Fibroblast of lung (primary cell): ENCODE results near the gene IREB2. TPM values are rescaled to one million over a fixed set of nuclear protein-coding genes. Genes with fewer than 3 reads are reported as not detected.
A peak's percentile ranks its signal among the peaks of the same experiment; 100 is the strongest.

Experiments used
- DNase-seq, 2 donors: peaks; one replicate each; pipeline versions ENCODE4 v3.0.0 to v3.0.0-alpha.2; 2010; ENCODE audit warnings: low read depth in 2 of 2
- H2AFZ ChIP-seq: 2 replicates; pipeline ENCODE4 v1.5.1; 2012; ENCODE audit warnings: low read length, control low read depth, inconsistent platforms
- H3K27ac ChIP-seq: 2 replicates; pipeline ENCODE4 v1.5.1; 2011; ENCODE audit warnings: low read length, control low read depth; ENCODE audit not compliant: insufficient read depth
- H3K27me3 ChIP-seq: 2 replicates; pipeline ENCODE4 v1.5.1; 2011; ENCODE audit warnings: mild to moderate bottlenecking, low read length; ENCODE audit not compliant: control insufficient read depth, insufficient read depth
- H3K36me3 ChIP-seq: 2 replicates; pipeline ENCODE4 v1.5.1; 2011; ENCODE audit warnings: low read length; ENCODE audit not compliant: control insufficient read depth, insufficient read depth
- H3K4me1 ChIP-seq: 2 replicates; pipeline ENCODE4 v1.5.1; 2011; ENCODE audit warnings: low read length; ENCODE audit not compliant: control insufficient read depth, insufficient read depth; ENCODE audit errors: extremely low read depth
- H3K4me2 ChIP-seq: 2 replicates; pipeline ENCODE4 v1.5.1; 2011; ENCODE audit warnings: low read length, control low read depth; ENCODE audit not compliant: insufficient read depth; ENCODE audit errors: extremely low read depth
- H3K4me3 ChIP-seq, 4 experiments: fragments of 200-600 bp in 1 of 4; sonication (generic) in 1 of 4; replicated peaks in 1 of 4; 2 replicates each; pipeline ENCODE4 v1.5.1; 2011 to 2016; ENCODE audit warnings: low read length in 4 of 4, low read depth in 3 of 4, mild to moderate bottlenecking in 3 of 4, control low read depth in 2 of 4, inconsistent platforms in 1 of 4, mixed read lengths in 1 of 4; ENCODE audit not compliant: insufficient read depth in 1 of 4; ENCODE audit errors: control extremely low read depth in 1 of 4
- H3K79me2 ChIP-seq: 2 replicates; pipeline ENCODE4 v1.5.1; 2012; ENCODE audit warnings: mild to moderate bottlenecking, low read length, inconsistent platforms; ENCODE audit not compliant: control insufficient read depth, insufficient read depth
- H3K9ac ChIP-seq: 2 replicates; pipeline ENCODE4 v1.5.1; 2011; ENCODE audit warnings: mild to moderate bottlenecking, low read length, control low read depth; ENCODE audit not compliant: insufficient read depth
- H3K9me3 ChIP-seq: 2 replicates; pipeline ENCODE4 v1.5.1; 2012; ENCODE audit warnings: low read depth, low read length; ENCODE audit not compliant: control insufficient read depth, insufficient read depth
- H4K20me1 ChIP-seq: 2 replicates; pipeline ENCODE4 v1.5.1; 2011; ENCODE audit warnings: low read length; ENCODE audit not compliant: control insufficient read depth, insufficient read depth; ENCODE audit errors: extremely low read depth
- CTCF ChIP-seq, 2 donors: IDR thresholded peaks in 1 of 2; conservative IDR thresholded peaks in 1 of 2; 1 replicate in 1 of 2; 2 replicates in 1 of 2; pipeline ENCODE4 v1.5.1; 2011 to 2012; ENCODE audit warnings: low read length in 2 of 2, control low read depth in 1 of 2, inconsistent platforms in 1 of 2, low read depth in 1 of 2, mild to moderate bottlenecking in 1 of 2
- EZH2 ChIP-seq: IDR thresholded peaks from 2 replicates; pipeline ENCODE4 v1.5.1; 2012; ENCODE audit warnings: low read length, control low read depth, mild to moderate bottlenecking; ENCODE audit errors: missing control alignments
- polyA plus RNA-seq, 2 donors: library from polyadenylated mRNA; depleted of rRNA in 1 of 2; stranded (reverse) in 1 of 2; unstranded in 1 of 2; fragments of >200 nt; gene quantifications; 2 replicates each; pipeline ENCODE4 v1.2.1, GENCODE V29; 2011 to 2012; ENCODE audit warnings: missing spikeins in 1 of 2
- total RNA-seq: library from RNA; depleted of rRNA; stranded (reverse); fragments of >200 nt; gene quantifications from 2 replicates; pipeline ENCODE4 v1.2.1, GENCODE V29; 2014

IREB2 gene
- total and polyA plus RNA-seq, 2 donors (not counting 1 experiment from before 2014, with no cell fraction given): 20.3 to 30.6 TPM

GRCh38 chr15:78446551-78446950, 8.5 kb downstream of the IREB2 start:
- no peak for DNase-seq
- peaks cover 2% of the 10 kb centered on the region for H3K4me1 ChIP-seq
- H3K36me3 ChIP-seq: peaks cover 12% of the 10 kb centered on the region
- H3K27me3 ChIP-seq: no peaks in the 10 kb centered on the region
- TF ChIP-seq CTCF (conservative IDR thresholded peaks at IDR 0.05 in 1 of 2, IDR thresholded peaks at IDR 0.05 in 1 of 2; ENCODE audit: low read depth in 1 of 2, low read length in 2 of 2) (no peak), EZH2 (no peak)
- H3K9me3 ChIP-seq: no peaks in the 10 kb centered on the region
- no peaks in the 10 kb centered on the region for H4K20me1 ChIP-seq
- H3K4me2 ChIP-seq: no peak overlapping the region
- H3K79me2 ChIP-seq: peaks cover 85% of the 10 kb centered on the region
- no peak overlapping the region for H3K9ac ChIP-seq
- no peak overlapping the region for H2AFZ ChIP-seq
- no peak overlapping the region for H3K4me3 ChIP-seq
- no peak overlapping the region for H3K27ac ChIP-seq

GRCh38 chr15:78448441-78449219, 10.6 kb downstream of the IREB2 start:
- no peak for TF ChIP-seq EZH2
- no peak for TF ChIP-seq CTCF (conservative IDR thresholded peaks at IDR 0.05 in 1 of 2, IDR thresholded peaks at IDR 0.05 in 1 of 2; ENCODE audit: low read depth in 1 of 2, low read length in 2 of 2)

GRCh38 chr15:78449220-78449999, 11.4 kb downstream of the IREB2 start:
- no peak for DNase-seq
- Histone ChIP-seq H3K79me2 (peaks cover 87% of the 10 kb centered on the region), H2AFZ (no peak overlapping the region), H3K4me2 (no peak overlapping the region), H3K27ac (no peak overlapping the region), H4K20me1 (no peaks in the 10 kb centered on the region), H3K27me3 (no peaks in the 10 kb centered on the region), H3K4me3 (no peak overlapping the region), H3K9me3 (no peaks in the 10 kb centered on the region), H3K9ac (no peak overlapping the region), H3K36me3 (peaks cover 10% of the 10 kb centered on the region), H3K4me1 (peaks cover 2% of the 10 kb centered on the region)
- TF ChIP-seq CTCF (conservative IDR thresholded peaks at IDR 0.05 in 1 of 2, IDR thresholded peaks at IDR 0.05 in 1 of 2; ENCODE audit: low read depth in 1 of 2, low read length in 2 of 2) (no peak), EZH2 (no peak)

More at GRCh38 chr15:78448441-78449219, 10.6 kb downstream of the IREB2 start:
- peaks cover 12% of the 10 kb centered on the region for H3K36me3 ChIP-seq
- DNase-seq: peak in 1 of 2 donors; percentile 17
- peaks cover 88% of the 10 kb centered on the region for H3K79me2 ChIP-seq
- H4K20me1 ChIP-seq: no peaks in the 10 kb centered on the region
- H3K9ac ChIP-seq: no peak overlapping the region
- peak overlapping the region; percentile 21 for H3K4me2 ChIP-seq
- H2AFZ ChIP-seq: no peak overlapping the region
- H3K27me3 ChIP-seq: no peaks in the 10 kb centered on the region
- H3K4me1 ChIP-seq: peaks cover 2% of the 10 kb centered on the region
- H3K4me3 ChIP-seq: no peak overlapping the region
- peak overlapping the region; percentile 26 for H3K27ac ChIP-seq
- no peaks in the 10 kb centered on the region for H3K9me3 ChIP-seq
